K562 (cell line): ENCODE measurements around the gene TEPSIN. TPM values are rescaled to one million over a fixed set of nuclear protein-coding genes. Genes with fewer than 3 reads are reported as not detected.

Experiments used
- ATAC-seq: fragments of 200-7000 bp; cut with Tn5 transposase; 3 replicates; pipeline ENCODE4 v1.9.1; 2020; ENCODE audit warnings: moderate library complexity
- BruUV-seq: library from RNA; stranded (reverse); fragments of 400-500 nt; replicated peaks from 2 replicates; lab custom pipeline; 2021; lab: Mats Ljungman, UMichigan
- CTCF ChIA-PET: fragments of 300-600 bp; formaldehyde crosslinking; extraction: SDS; loops from one replicate; lab custom pipeline; 2021; ENCODE audit warnings: low intra/inter-chr PET ratio; lab: Yijun Ruan, JAX
- POLR2A ChIA-PET: fragments of 300-600, 350-650 bp; sonication (Branson Sonifier 250); formaldehyde crosslinking; extraction: SDS; loops from one replicate; lab custom pipeline; 2021; ENCODE audit warnings: antibody characterized with exemption, inconsistent platforms; lab: Yijun Ruan, JAX
- DNase-seq, 4 experiments: peaks; one replicate each; pipeline versions ENCODE4 v3.0.0 to v3.0.0-alpha.2; 2011 to 2018; ENCODE audit warnings: low spot score in 3 of 4, mixed read lengths in 3 of 4; ENCODE audit errors: extremely low read depth in 1 of 4
- FAIRE-seq: peaks from 2 replicates; lab custom pipeline; 2011; peaks lifted over from hg19 to GRCh38; lab: Jason Lieb, UNC
- H2AFZ ChIP-seq: 2 replicates; pipeline ENCODE4 v1.6.0; 2011; ENCODE audit warnings: low read depth, low read length, control low read depth, inconsistent platforms
- H3K27ac ChIP-seq: fragments of 200-600 bp; 3 replicates; pipeline ENCODE4 v1.8.0; 2011; ENCODE audit warnings: low read depth, mild to moderate bottlenecking, control low read depth, inconsistent platforms, low read length, moderate library complexity, mixed read lengths; ENCODE audit errors: extremely low read depth
- H3K27me3 ChIP-seq, 2 experiments: fragments of 300-600 bp in 1 of 2; 2 replicates in 1 of 2; 3 replicates in 1 of 2; pipeline versions ENCODE4 v1.6.0 to v1.8.0; 2011; ENCODE audit warnings: inconsistent platforms in 2 of 2, low read length in 2 of 2, mild to moderate bottlenecking in 1 of 2, mixed read lengths in 1 of 2, moderate library complexity in 1 of 2; ENCODE audit not compliant: control insufficient read depth in 2 of 2, insufficient read depth in 2 of 2
- H3K36me3 ChIP-seq: fragments of 300-600 bp; 3 replicates; pipeline ENCODE4 v1.8.0; 2011; ENCODE audit warnings: mild to moderate bottlenecking, low read length, inconsistent platforms; ENCODE audit not compliant: control insufficient read depth, insufficient read depth
- H3K4me1 ChIP-seq, 2 experiments: fragments of 200-600 bp in 1 of 2; replicated peaks in 1 of 2; 2 replicates in 1 of 2; 3 replicates in 1 of 2; pipeline versions ENCODE4 v1.5.1 to v1.8.0; 2011; ENCODE audit warnings: inconsistent platforms in 2 of 2, low read length in 2 of 2, mild to moderate bottlenecking in 1 of 2, mixed read lengths in 1 of 2, moderate library complexity in 1 of 2; ENCODE audit not compliant: control insufficient read depth in 2 of 2, insufficient read depth in 2 of 2
- H3K4me2 ChIP-seq: 2 replicates; pipeline ENCODE4 v1.6.1; 2011; ENCODE audit warnings: low read length, control low read depth, inconsistent platforms, mixed read lengths; ENCODE audit not compliant: insufficient read depth
- H3K4me3 ChIP-seq: fragments of 200-600 bp; sonication (generic), shearing (Covaris generic); 2 replicates; pipeline ENCODE4 v1.5.1; 2016; ENCODE audit warnings: control low read depth, inconsistent platforms
- H3K79me2 ChIP-seq: fragments of 200-600 bp; 3 replicates; pipeline ENCODE4 v1.8.0; 2011; ENCODE audit warnings: low read length, inconsistent platforms; ENCODE audit not compliant: control insufficient read depth, insufficient read depth
- H3K9ac ChIP-seq, 2 experiments: 2 replicates each; pipeline versions ENCODE4 v1.6.0 to v1.6.1; 2011; ENCODE audit warnings: low read depth in 2 of 2, low read length in 2 of 2, control low read depth in 1 of 2, inconsistent platforms in 1 of 2, mild to moderate bottlenecking in 1 of 2, mixed read lengths in 1 of 2; ENCODE audit not compliant: insufficient read depth in 1 of 2
- H3K9me1 ChIP-seq: one replicate; pipeline ENCODE4 v1.6.0; 2011; ENCODE audit warnings: inconsistent platforms, mild to moderate bottlenecking, low read length, moderate library complexity; ENCODE audit not compliant: control insufficient read depth, insufficient read depth
- H3K9me3 ChIP-seq: replicated peaks from 2 replicates; pipeline ENCODE4 v1.5.1; 2011; ENCODE audit warnings: low read depth, low read length, inconsistent platforms; ENCODE audit not compliant: control insufficient read depth, insufficient read depth
- H4K20me1 ChIP-seq: replicated peaks from 2 replicates; pipeline ENCODE4 v1.6.1; 2011; ENCODE audit warnings: low read length, inconsistent platforms, mixed read lengths; ENCODE audit not compliant: control insufficient read depth, insufficient read depth
- CBFA2T3 ChIP-seq: fragments of 450-650 bp; IDR thresholded peaks from 2 replicates; pipeline ENCODE4 v1.6.1; 2017
- GTF2F1 ChIP-seq: IDR thresholded peaks from 2 replicates; pipeline ENCODE4 v1.6.1; 2011; ENCODE audit warnings: low read depth, low read length, improper control_type of control experiment
- WGBS: fragments of 100-300 bp; shearing (Covaris generic); methylation state at CpG from one replicate; pipeline ENCODE4 v1.1.6; 2016; ENCODE audit warnings: low coverage, mixed read lengths; ENCODE audit not compliant: insufficient coverage; ENCODE audit errors: missing lambda C conversion rate; 5-methylcytosine and 5-hydroxymethylcytosine counted together
- in situ Hi-C: fragments of 300-500 bp; cut with MboI; formaldehyde crosslinking; loops from 4 replicates; pipeline ENCODE4 v1.15.0; 2018; ENCODE audit warnings: inconsistent platforms, mixed read lengths
- intact Hi-C: fragments of 100-400 bp; cut with micrococcal nuclease; formaldehyde crosslinking; loops from 2 replicates; pipeline ENCODE4 v1.14.2; 2022
- polyA plus RNA-seq, 8 experiments: library from polyadenylated mRNA; depleted of rRNA in 4 of 8; stranded (reverse) in 5 of 8; unstranded in 3 of 8; fragments of >200 nt; fragmentation: Nextera tagmentation in 2 of 8; fragmentation: Illumina TruSeq in 1 of 8; extraction: Ambion mirVana in 2 of 8; extraction: Trizol in 1 of 8; gene quantifications; 2 replicates each; pipeline versions ENCODE4 v1.2.1 to v1.2.3, GENCODE V29; 2011 to 2014; ENCODE audit warnings: inconsistent platforms in 1 of 8, missing spikeins in 1 of 8
- total RNA-seq, 7 experiments: library from RNA; depleted of rRNA in 6 of 7; stranded (reverse); fragments of >200 nt in 6 of 7; fragmentation: Illumina TruSeq in 2 of 7; extraction: Trizol in 2 of 7; gene quantifications; 2 replicates each; pipeline versions ENCODE4 v1.2.1 to v1.2.3, GENCODE V29; 2011 to 2021; ENCODE audit warnings: low replicate concordance in 1 of 7
- TF ChIP-seq, protein P1 (sequence below): fragments of 250-450 bp; sonication (Bioruptor Pico); IDR thresholded peaks from 2 replicates; pipeline ENCODE4 v1.4.0; 2020; ENCODE audit warnings: mild to moderate bottlenecking, moderate library complexity

The TEPSIN gene
- total and polyA plus RNA-seq, 9 of the 15 experiments (the other 6 are each of a cell fraction or from before 2014, with no cell fraction given), result 0.80 to 29.8 (median 5.3) TPM

DNA sequence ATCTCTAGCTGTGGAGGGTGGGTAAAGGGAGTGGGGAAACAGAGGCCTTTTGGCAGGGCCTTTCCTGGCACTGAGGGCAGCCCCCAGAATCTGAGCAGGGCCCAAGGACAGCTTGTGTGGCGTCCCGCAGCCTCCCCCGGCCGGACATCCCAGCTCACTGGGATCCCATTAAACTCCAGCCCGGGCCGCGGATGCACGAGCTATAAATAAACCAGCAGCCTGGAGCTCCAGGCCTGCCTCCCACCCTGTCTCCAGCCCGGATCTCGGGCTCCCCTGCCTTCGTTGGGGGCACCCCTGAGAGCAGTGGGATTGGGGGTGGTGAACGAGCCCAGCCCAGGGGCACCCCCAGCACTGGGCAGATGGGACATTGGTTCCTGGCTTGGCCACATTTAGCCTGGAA lies 59.0 kb downstream of the TEPSIN start:
- BruUV-seq, result no TSS peak
- 11% methylated on average over 7 of the region's 12 CpGs for WGBS
- Histone ChIP-seq H3K79me2 (no peaks in the 10 kb centered on the region), H3K9me1 (no peaks in the 10 kb centered on the region), H3K27me3 (peaks cover 22 to 69% of the 10 kb centered on the region in 2 experiments), H3K4me3 (no peak overlapping the region), H2AFZ (no peak overlapping the region), H3K27ac (no peak overlapping the region), H4K20me1 (no peaks in the 10 kb centered on the region; the same call in 1 of the 2 replicates), H3K36me3 (no peaks in the 10 kb centered on the region), H3K4me1 (peaks cover 0 to 48% of the 10 kb centered on the region in 2 experiments; a peak in 2 of 5 replicates), H3K4me2 (no peak overlapping the region), H3K9me3 (no peaks in the 10 kb centered on the region; the same call in 1 of the 2 replicates), H3K9ac (no peak overlapping the region)
- ChIA-PET CTCF (no interaction called here), POLR2A (interaction anchor here (0.6 to 1.2 kb wide), 4 partner anchors 9 to 136 kb away, joined by 3 to 6 read pairs (median 4); no protein-coding TSS in a partner anchor)
- no peak for ATAC-seq
- FAIRE-seq, result no peak
- in situ Hi-C loops (no loop called here), intact Hi-C loops (no loop called here)
- TF ChIP-seq, protein P1, sequence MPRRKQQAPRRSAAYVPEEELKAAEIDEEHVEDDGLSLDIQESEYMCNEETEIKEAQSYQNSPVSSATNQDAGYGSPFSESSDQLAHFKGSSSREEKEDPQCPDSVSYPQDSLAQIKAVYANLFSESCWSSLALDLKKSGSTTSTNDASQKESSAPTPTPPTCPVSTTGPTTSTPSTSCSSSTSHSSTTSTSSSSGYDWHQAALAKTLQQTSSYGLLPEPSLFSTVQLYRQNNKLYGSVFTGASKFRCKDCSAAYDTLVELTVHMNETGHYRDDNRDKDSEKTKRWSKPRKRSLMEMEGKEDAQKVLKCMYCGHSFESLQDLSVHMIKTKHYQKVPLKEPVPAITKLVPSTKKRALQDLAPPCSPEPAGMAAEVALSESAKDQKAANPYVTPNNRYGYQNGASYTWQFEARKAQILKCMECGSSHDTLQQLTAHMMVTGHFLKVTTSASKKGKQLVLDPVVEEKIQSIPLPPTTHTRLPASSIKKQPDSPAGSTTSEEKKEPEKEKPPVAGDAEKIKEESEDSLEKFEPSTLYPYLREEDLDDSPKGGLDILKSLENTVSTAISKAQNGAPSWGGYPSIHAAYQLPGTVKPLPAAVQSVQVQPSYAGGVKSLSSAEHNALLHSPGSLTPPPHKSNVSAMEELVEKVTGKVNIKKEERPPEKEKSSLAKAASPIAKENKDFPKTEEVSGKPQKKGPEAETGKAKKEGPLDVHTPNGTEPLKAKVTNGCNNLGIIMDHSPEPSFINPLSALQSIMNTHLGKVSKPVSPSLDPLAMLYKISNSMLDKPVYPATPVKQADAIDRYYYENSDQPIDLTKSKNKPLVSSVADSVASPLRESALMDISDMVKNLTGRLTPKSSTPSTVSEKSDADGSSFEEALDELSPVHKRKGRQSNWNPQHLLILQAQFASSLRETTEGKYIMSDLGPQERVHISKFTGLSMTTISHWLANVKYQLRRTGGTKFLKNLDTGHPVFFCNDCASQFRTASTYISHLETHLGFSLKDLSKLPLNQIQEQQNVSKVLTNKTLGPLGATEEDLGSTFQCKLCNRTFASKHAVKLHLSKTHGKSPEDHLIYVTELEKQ (CRISPR knock-in tag), result no peak
- no peak for TF ChIP-seq CBFA2T3
- no peak for TF ChIP-seq GTF2F1
- no peak for DNase-seq
